Transverse colon (tissue), 4 donors: ENCODE data around the gene BRF1. TPM values are rescaled to one million over a fixed set of nuclear protein-coding genes. Genes with fewer than 3 reads are reported as not detected.

Source experiments
- DNase-seq: peaks from one replicate; pipeline ENCODE4 v3.0.0-alpha.2; 2019
- H3K27ac ChIP-seq, 4 donors: fragments of 200-600 bp; sonication (generic); 2 replicates each; pipeline ENCODE4 v1.5.1; 2016 to 2018; ENCODE audit warnings: inconsistent platforms in 4 of 4
- H3K27me3 ChIP-seq: fragments of 200-600 bp; sonication (generic); 2 replicates; pipeline ENCODE4 v1.5.1; 2017; ENCODE audit warnings: inconsistent platforms
- H3K36me3 ChIP-seq, 4 donors: fragments of 200-600 bp; sonication (generic); 2 replicates each; pipeline ENCODE4 v1.5.1; 2017 to 2019; ENCODE audit warnings: inconsistent platforms in 4 of 4
- H3K4me1 ChIP-seq, 4 donors: fragments of 200-600 bp; sonication (generic); 2 replicates each; pipeline ENCODE4 v1.5.1; 2017 to 2020; ENCODE audit warnings: inconsistent platforms in 4 of 4
- H3K4me3 ChIP-seq, 4 donors: fragments of 200-600 bp; sonication (generic); 1 replicate in 1 of 4; 2 replicates in 3 of 4; pipeline versions ENCODE4 v1.5.1 to v1.6.1; 2017 to 2019; ENCODE audit warnings: inconsistent platforms in 4 of 4
- H3K9me3 ChIP-seq, 2 donors: fragments of 200-600 bp; sonication (generic); 2 replicates each; pipeline ENCODE4 v1.5.1; 2017 to 2019; ENCODE audit warnings: inconsistent platforms in 2 of 2
- EP300 ChIP-seq: sonication (generic); formaldehyde crosslinking; IDR thresholded peaks from one replicate; pipeline ENCODE4 v1.6.1; 2017; ENCODE audit warnings: antibody characterized with exemption, low read depth
- POLR2A ChIP-seq: fragments of 450-650 bp; IDR thresholded peaks from one replicate; pipeline ENCODE4 v1.6.1; 2016; ENCODE audit warnings: antibody characterized with exemption, mild to moderate bottlenecking, moderate library complexity
- POLR2AphosphoS5 ChIP-seq, 3 donors: sonication (generic); formaldehyde crosslinking; IDR thresholded peaks; one replicate each; pipeline ENCODE4 v1.6.1; 2016; ENCODE audit warnings: antibody characterized with exemption in 3 of 3
- WGBS, 2 donors: methylation state at CpG; one replicate each; pipeline ENCODE4 v1.1.5; 2018; ENCODE audit warnings: low coverage in 1 of 2; 5-methylcytosine and 5-hydroxymethylcytosine counted together
- in situ Hi-C, 4 donors: fragments of 200-750 bp; cut with MboI; loops; one replicate each; pipeline versions ENCODE4 v1.15.0 to v1.15.1; 2017; ENCODE audit warnings: low sequenced_read_pairs in 3 of 4, low pct_ligation_motif_present in 1 of 4, low pct_unique_long_range_greater_than_20kb in 1 of 4
- intact Hi-C: fragments of 100-400 bp; cut with DNase I; formaldehyde crosslinking; loops from one replicate; pipeline ENCODE4 v1.15.1; 2023; ENCODE audit warnings: low total_unique reads
- total RNA-seq, 4 donors: library from RNA; depleted of rRNA; stranded (reverse); fragments of >200 nt; gene quantifications; one replicate each; pipeline ENCODE4 v1.1.0, GENCODE V29; 2016
- TF ChIP-seq, protein P1 (sequence below), 5 experiments: fragments of 200-600 bp in 3 of 5; fragments of 450-650 bp in 2 of 5; sonication (generic) in 3 of 5; IDR thresholded peaks; 1 replicate in 2 of 5; 2 replicates in 3 of 5; pipeline ENCODE4 v1.5.1; 2016 to 2017; ENCODE audit warnings: antibody characterized with exemption in 5 of 5, inconsistent platforms in 3 of 5, mild to moderate bottlenecking in 2 of 5, moderate library complexity in 1 of 5

BRF1 gene
- total RNA-seq, 4 donors from 2014 or later: 36.2 to 93.9 (median 62.6) TPM

- WGBS, 2 donors: 36% methylated on average over 5 of the region's 5 CpGs; no CpG with 5 or more reads in 1 of the 2 donors
- intact Hi-C loops: no loop called here
- in situ Hi-C loops: no loop called here
- no peak for TF ChIP-seq EP300
- TF ChIP-seq POLR2A: no peak
- TF ChIP-seq, protein P1, sequence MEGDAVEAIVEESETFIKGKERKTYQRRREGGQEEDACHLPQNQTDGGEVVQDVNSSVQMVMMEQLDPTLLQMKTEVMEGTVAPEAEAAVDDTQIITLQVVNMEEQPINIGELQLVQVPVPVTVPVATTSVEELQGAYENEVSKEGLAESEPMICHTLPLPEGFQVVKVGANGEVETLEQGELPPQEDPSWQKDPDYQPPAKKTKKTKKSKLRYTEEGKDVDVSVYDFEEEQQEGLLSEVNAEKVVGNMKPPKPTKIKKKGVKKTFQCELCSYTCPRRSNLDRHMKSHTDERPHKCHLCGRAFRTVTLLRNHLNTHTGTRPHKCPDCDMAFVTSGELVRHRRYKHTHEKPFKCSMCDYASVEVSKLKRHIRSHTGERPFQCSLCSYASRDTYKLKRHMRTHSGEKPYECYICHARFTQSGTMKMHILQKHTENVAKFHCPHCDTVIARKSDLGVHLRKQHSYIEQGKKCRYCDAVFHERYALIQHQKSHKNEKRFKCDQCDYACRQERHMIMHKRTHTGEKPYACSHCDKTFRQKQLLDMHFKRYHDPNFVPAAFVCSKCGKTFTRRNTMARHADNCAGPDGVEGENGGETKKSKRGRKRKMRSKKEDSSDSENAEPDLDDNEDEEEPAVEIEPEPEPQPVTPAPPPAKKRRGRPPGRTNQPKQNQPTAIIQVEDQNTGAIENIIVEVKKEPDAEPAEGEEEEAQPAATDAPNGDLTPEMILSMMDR (IDR thresholded peaks at IDR 0.05): no peak
- TF ChIP-seq POLR2AphosphoS5 (IDR thresholded peaks at IDR 0.05): no peak
- no peak overlapping the region for H3K4me3 ChIP-seq
- H3K4me1 ChIP-seq: peaks cover 0 to 22% (median 8%) of the 10 kb centered on the region in 4 donors
- peaks cover 9% of the 10 kb centered on the region for H3K27me3 ChIP-seq
- H3K9me3 ChIP-seq: no peaks in the 10 kb centered on the region
- no peak for DNase-seq
- H3K36me3 ChIP-seq: no peaks in the 10 kb centered on the region
- no peak overlapping the region for H3K27ac ChIP-seq
Measured at GRCh38 chr14:105206873-105207272, 93.9 kb downstream of the BRF1 start.

GRCh38 chr14:105205673-105206208, 95.1 kb downstream of the BRF1 start:
- WGBS, 2 donors: 39% methylated on average over 9 of the region's 12 CpGs; no CpG with 5 or more reads in 1 of the 2 donors

GRCh38 chr14:105204931-105205672, 95.7 kb downstream of the BRF1 start:
- H3K27ac ChIP-seq: no peak overlapping the region
- no peaks in the 10 kb centered on the region for H3K36me3 ChIP-seq
- WGBS, 2 donors: 44% methylated on average over 15 of the region's 21 CpGs; no CpG with 5 or more reads in 1 of the 2 donors
- peaks cover 27% of the 10 kb centered on the region for H3K27me3 ChIP-seq
- intact Hi-C loops (no loop called here), in situ Hi-C loops (no loop called here)
- no peak overlapping the region for H3K4me3 ChIP-seq
- TF ChIP-seq POLR2A: no peak
- TF ChIP-seq, protein P1 (IDR thresholded peaks at IDR 0.05): no peak
- TF ChIP-seq EP300: no peak
- TF ChIP-seq POLR2AphosphoS5 (IDR thresholded peaks at IDR 0.05): no peak
- no peak for DNase-seq
- H3K9me3 ChIP-seq: no peaks in the 10 kb centered on the region
- H3K4me1 ChIP-seq: peaks cover 0 to 22% (median 8%) of the 10 kb centered on the region in 4 donors

More at GRCh38 chr14:105205673-105206208, 95.1 kb downstream of the BRF1 start:
- Histone ChIP-seq H3K4me1 (peaks cover 0 to 22% (median 8%) of the 10 kb centered on the region in 4 donors), H3K9me3 (no peaks in the 10 kb centered on the region), H3K36me3 (no peaks in the 10 kb centered on the region), H3K4me3 (no peak overlapping the region), H3K27me3 (peaks cover 21% of the 10 kb centered on the region), H3K27ac (no peak overlapping the region)
- intact Hi-C loops (no loop called here), in situ Hi-C loops (no loop called here)
- no peak for DNase-seq
- TF ChIP-seq, protein P1 (IDR thresholded peaks at IDR 0.05): no peak
- TF ChIP-seq EP300 (no peak), POLR2AphosphoS5 (IDR thresholded peaks at IDR 0.05) (peak in 1 of 3 donors; percentile 14)

- H3K4me1 ChIP-seq: peaks cover 0 to 22% (median 8%) of the 10 kb centered on the region in 4 donors
- intact Hi-C loops: no loop called here
- no peak overlapping the region for H3K4me3 ChIP-seq
- H3K27ac ChIP-seq: no peak overlapping the region
- peaks cover 34% of the 10 kb centered on the region for H3K27me3 ChIP-seq
- DNase-seq: peak; percentile 59
- in situ Hi-C loops: no loop called here
- H3K36me3 ChIP-seq: no peaks in the 10 kb centered on the region
- no peaks in the 10 kb centered on the region for H3K9me3 ChIP-seq
- peak in 1 of 3 donors; percentile 41 for TF ChIP-seq POLR2AphosphoS5 (IDR thresholded peaks at IDR 0.05)
- TF ChIP-seq, protein P1 (IDR thresholded peaks at IDR 0.05): no peak
- 45% methylated on average over 23 of the region's 24 CpGs; no CpG with 5 or more reads in 1 of the 2 donors for WGBS, 2 donors
Measured at GRCh38 chr14:105204206-105204930, 96.4 kb downstream of the BRF1 start.
